ENCODE measurements around the gene TMPRSS3.

DNA sequence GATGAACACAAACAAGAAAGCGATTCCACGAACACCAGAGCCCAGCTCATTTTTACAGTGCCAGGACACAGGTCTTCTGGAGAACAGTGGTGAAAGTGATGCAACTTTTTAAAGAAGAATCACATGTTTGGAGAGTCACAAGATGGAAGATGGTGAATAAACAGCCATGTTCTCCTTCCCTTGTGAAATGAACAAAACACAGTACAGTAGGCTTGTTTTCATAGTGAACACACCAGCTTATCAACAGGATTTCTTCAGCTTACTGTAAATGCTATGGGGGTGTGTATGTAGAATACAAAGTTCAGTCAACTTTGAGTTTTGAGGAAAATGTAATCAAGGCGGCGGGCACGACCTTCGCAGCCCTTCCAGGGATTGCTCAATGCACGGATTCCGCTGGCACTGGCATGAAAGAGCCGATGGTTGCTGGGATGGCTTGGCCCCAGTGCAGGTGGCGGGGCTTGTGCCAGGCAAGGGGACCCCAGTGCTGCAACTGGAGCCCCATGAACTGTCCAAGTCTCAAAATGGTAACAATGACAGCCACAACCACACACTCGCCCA, 9.7 kb downstream of the TMPRSS3 start:
- TF ChIP-seq POLR2A (IDR thresholded peaks at IDR 0.05; ENCODE audit: low read length) (no peak), GATA1 (IDR thresholded peaks at IDR 0.05; ENCODE audit: low read depth, low read length) (no peak)

Data from erythroblast (primary cell).